OCI-M2 (cell line): ENCODE results near the gene AQP10.
"Not testable (repeated sequence)": the region's sequence is repeated elsewhere in the genome, so short reads cannot be mapped to it uniquely, and the experiment has no call there.

Experiments
- DNase-seq: peaks from one replicate; lab custom pipeline; 2025; ENCODE audit not compliant: unreplicated experiment; lab: John Stamatoyannopoulos, UW

The AQP10 gene

GRCh38 chr1:154323493-154323892 lies 2.6 kb downstream of the AQP10 start:
- DNase-seq: no peak

DNA sequence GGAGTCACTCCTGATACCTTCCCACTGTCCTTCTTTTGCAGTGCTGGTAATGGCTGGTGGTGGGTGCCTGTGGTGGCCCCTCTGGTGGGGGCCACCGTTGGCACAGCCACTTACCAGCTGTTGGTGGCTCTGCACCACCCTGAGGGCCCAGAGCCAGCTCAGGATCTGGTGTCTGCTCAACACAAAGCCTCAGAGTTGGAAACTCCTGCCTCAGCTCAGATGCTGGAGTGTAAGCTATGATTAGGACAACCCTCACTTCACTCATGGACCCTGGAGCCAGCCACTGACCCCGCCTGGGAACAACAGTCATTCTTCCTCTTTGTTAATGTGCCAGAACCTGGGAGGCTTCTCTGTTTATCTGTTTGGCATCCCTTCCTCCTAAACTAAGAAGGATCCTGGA lies 3.3 kb downstream of the AQP10 start:
- DNase-seq: no peak

GRCh38 chr1:154324669-154325582 lies 4.0 kb downstream of the AQP10 start, which contains the start of gene ATP8B2:
Gene ATP8B2 (plus strand): TSS chr1:154325525. CDS start chr1:154328142, 2,617 bp downstream.
- DNase-seq: no peak

GRCh38 chr1:154325583-154326545 lies 5.0 kb downstream of the AQP10 start:
- no peak for DNase-seq

DNA sequence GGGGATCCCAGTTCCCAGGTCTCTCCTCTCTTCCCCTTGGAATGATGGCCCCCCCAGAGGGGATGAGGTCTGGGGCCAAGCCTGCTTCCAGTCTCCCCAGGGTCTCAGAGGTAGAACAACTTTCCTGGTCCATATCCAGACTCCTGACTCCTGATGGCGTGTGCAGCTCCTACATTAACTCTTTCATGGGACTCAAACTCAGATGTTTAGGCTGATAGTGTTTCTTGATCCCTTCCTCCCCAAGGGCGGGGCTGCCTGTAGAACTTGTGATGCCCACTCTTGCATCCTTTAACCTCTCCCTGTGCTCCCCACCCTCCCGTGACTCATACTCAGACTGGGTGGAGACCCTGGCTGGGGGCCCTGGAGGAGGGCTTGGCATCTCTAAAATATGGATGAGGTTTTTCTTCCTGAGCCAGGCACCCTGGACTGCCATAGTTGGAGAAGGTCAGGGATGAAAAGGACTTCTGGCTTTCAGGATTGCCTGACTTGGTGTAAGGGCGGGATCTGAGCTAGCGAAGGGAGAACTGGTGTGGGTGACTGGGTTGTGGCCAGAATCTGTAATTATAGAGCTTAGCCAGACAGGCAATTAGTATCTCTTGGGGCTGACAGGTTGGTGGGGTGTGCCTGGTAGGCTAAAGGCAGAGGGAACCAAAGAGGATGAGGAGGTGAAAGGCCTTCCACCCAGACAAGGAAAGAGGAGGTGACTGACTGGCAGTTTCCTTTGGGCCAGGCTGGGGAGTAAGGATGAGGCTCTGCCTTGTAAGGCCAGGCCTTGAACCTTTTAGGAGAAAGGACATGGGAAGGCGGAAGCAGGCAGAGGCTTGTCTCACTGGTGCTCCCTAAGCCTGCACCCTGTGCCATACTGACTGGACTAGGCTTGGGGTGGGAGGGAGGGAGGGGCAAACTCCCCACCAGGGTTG lies 5.9 kb downstream of the AQP10 start:
- DNase-seq: no peak

DNA sequence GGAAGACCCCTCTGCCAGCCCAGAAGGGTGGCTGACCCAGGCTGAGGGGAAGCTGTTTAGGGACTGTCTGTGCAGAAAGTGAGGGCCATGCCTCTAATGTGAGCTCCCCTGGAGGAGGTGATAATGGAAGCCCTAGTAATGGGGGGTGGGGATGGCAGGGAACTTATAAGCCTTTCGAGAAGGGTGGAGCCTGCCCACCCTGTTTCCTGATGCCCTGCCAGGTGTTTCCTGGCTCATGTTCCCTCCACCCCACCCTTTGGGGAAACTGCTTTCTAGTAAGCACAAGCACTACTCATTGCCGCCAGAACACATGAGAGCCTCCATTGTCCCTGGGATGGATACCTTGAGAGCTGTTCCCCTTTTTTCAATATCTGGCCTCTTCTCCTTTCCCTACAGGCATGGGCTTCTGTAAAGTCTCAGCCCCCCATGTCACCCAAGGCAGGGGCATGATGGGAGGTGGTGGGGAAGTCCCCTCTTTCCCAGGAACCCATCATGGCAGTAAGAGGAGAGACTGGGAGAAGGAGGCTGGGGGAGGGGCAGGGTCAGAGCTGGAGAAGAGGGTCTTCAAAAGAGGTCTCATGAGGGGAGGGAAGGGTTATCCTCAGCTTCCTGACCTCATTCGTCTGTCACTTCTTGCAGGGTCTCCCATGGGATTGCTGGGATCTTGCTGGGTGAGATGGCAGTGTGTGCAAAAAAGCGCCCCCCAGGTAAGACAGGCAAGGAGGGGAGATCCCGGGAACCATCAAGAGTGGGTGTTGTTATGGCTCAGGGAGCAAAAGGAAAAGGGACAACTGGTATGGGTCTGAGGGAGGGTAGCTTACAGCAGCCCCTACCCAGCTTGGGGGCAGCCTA lies 6.8 kb downstream of the AQP10 start:
- no peak for DNase-seq

DNA sequence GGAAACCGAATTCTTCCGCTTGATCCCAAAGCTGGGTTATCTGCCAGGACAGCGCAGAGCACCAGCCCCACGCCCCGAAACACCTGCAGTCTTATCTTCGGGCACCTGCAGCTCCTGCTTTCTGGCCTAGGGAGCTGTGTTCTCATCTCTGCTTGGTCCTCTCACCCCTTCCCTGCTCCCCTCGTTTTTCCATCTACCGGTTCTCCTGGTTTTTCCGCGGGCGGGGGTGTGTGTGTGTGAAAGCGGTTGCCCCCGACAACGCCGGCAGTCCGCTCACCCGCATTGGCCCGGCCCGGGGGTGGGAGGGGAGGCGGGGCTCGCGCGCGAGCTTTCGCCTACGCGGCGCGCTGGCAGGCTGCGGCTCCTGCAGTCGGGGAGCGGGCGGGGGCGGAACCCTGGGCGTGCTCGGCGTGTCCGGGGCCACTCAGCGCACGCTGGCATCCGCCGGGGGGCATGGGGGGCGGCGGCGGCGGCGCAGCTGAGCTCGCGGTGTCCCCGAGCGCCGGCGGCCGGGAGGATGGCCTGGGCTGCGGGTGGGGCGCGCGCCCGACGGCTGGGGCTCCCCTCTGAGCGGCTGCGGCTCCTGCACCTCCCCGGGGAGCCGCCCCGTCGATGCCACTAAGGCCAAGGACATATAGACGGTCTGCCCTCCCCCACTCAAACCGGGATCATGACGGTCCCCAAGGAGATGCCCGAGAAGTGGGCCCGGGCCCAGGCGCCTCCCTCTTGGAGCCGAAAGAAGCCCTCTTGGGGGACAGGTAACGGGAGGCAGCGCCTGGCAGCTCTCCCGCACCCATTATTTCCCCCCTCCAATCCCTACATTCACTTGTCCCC lies 7.6 kb downstream of the AQP10 start:
- no peak for DNase-seq

GRCh38 chr1:154329152-154329521 lies 8.2 kb downstream of the AQP10 start:
- no peak for DNase-seq

DNA sequence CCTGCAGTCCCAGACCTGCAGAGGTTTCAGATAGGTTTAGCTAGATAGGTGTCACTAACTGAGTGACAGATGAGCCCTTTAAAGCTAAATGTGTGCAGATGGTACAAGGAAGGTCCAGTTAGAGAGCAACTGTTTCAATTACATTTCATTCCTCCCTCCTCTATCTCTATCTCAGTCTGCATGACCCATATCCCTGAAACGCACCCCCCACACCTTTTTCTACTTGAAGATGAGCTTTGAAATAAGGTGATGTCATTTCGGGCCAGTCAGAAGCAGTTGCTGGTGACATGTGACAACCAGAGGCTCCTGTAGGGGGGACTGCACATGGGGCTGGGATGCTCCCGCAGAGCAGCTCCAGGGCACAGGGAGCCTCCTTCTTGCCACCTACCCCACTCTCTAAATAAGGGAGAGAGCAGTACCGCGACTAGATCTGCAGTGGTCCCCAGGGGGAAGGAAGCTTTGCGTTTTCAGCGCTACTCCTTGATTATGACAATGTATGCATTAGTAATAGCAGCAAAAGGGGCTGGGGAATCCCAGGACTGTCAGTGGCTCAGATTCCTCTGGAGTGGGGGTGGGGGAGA lies 8.7 kb downstream of the AQP10 start:
- DNase-seq: no peak

- DNase-seq: no peak
Measured at GRCh38 chr1:154330669-154331068, 9.8 kb downstream of the AQP10 start.

GRCh38 chr1:154334079-154335024 lies 13.5 kb downstream of the AQP10 start:
- DNase-seq: no peak

DNA sequence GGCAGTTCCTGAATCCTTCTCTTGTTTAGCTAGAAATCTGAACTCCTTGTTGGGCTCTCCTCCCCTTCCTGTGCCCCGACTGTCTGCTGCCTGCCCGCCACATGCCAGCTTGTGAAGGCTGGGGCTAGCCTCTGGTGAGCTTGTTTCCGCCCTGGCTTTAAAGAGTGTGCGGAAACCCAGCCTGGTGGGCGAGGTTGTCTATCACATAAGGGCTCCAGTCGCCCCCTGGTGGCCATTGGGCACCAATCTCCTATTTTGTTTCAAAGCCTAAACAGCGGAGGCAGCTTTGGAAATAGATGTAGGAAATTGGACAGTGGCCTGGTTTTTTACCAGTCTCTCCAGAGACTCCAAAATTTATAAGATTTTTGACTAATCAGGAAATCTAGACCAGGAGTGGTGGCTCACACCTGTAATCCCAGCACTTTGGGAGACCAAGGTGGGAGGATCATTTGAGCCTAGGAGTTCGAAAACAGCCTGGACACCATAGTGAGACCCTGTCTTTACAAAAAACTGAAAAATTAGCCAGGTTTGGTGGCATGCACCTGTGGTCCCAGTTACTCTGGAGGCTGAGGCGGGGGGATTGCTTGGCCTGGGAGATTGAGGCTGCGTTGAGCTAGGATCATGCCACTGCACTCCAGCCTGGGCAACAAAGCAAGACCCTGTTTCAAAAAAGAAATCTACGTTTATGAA lies 14.3 kb downstream of the AQP10 start:
- no peak for DNase-seq

- no peak for DNase-seq
Measured at GRCh38 chr1:154337253-154337894, 16.5 kb downstream of the AQP10 start.

GRCh38 chr1:154338875-154339274 lies 18.0 kb downstream of the AQP10 start:
- no peak for DNase-seq

DNA sequence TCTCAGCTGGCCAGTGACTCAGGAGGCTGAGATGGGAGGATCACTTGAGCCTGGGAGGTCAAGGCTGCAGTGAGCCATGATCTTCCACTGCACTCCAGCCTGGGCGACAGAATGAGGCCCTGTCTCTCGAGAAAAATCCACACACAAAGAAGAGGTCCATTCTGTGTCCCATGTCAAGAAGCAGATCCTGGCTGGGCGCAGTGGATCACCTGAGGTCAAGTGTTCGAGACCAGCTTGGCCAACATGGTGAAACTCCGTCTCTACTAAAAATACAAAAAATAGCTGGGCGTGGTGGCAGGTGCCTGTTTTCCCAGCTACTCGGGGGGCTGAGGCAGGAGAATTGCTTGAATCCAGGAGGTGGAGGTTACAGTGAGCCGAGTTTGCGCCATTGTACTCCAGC lies 20.5 kb downstream of the AQP10 start:
- DNase-seq: not testable (repeated sequence)

- no peak for DNase-seq
Measured at GRCh38 chr1:154342132-154342531, 21.2 kb downstream of the AQP10 start.
